Subcutaneous adipose tissue (tissue), 4 donors: ENCODE data around the gene MRGPRE. TPM values are rescaled to one million over a fixed set of nuclear protein-coding genes. Genes with fewer than 3 reads are reported as not detected.

ENCODE experiments used
- CTCF ChIP-seq: fragments of 450-650 bp; IDR thresholded peaks from one replicate; pipeline ENCODE4 v1.5.1; 2016; ENCODE audit warnings: low read depth, mild to moderate bottlenecking, control low read depth, antibody characterized with exemption, moderate library complexity
- total RNA-seq, 4 donors: library from RNA; depleted of rRNA; stranded (reverse); fragments of >200 nt; gene quantifications; one replicate each; pipeline ENCODE4 v1.1.0, GENCODE V29; 2016

The MRGPRE gene
- total RNA-seq, 4 donors from 2014 or later, result not detected

DNA sequence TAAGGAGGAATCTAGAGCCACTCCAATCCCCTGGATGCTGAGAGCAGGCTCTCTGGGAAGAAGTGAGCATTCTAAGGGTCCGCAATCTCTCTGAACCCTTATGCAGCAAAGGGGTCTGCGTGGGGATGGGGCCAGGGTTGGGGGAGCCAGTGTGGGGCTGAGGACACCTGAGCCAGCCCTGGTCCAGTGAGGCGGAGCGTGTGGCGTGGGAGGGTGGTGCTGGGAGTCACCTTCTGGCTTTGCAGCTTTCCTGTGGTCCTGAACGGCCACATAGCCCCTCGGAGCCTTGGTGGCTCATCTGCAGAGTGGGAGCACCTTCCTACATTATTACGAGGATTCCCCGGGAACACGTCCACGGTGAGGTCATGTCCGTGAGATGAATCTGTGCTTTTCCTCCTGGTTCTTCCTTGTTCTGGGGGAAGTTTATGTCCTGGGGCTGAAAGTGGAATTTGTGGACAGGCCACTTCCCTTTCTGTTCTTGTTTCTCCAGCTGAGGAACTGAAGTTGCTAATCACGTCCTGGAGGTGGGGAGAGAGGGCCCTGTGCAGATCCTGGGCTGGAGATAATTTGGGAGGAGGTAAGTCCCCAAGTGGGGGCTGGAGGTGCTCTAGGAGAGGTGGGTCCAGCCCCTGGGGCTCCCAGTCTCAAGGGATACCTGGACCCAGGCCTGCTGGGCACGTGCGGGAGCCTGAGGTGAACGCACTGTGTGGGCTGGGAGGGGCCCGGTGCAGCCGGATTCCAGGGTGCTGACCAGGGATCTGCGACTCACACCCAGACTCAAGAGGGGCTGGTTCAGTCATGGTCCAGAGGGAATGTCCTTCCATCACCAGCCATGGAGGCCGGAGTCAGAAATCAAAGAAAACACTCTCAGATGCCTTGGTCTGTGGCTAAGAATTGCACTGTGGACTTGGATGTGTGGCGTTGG lies 6.1 kb downstream of the MRGPRE start:
- no peak for TF ChIP-seq CTCF

- no peak for TF ChIP-seq CTCF
Measured at GRCh38 chr11:3225159-3225758, 7.0 kb downstream of the MRGPRE start.

GRCh38 chr11:3224401-3225057 lies 7.7 kb downstream of the MRGPRE start:
- TF ChIP-seq CTCF, result no peak

DNA sequence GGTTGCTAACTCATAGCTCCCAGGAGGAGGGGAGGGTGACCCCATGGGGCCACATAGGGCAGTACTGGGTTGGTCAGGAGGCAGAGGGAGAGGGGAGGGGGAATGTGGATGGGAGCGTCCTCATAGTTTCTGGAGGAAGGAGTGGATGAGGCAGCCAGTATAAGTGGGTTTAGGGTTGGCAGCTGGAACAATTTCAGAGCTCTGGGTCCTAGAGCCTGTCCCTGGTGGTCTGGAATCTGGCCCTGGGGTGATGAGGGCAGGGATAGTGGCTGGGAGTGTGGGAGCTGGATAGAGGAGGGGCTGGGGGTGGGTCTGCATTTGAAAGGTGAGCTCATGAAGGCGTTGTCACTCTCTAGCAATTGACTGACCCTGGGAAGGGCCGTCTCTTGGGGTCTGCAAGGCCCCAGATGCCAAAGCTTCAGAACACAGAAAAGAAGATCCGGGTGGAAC lies 8.3 kb downstream of the MRGPRE start:
- TF ChIP-seq CTCF, result no peak

DNA sequence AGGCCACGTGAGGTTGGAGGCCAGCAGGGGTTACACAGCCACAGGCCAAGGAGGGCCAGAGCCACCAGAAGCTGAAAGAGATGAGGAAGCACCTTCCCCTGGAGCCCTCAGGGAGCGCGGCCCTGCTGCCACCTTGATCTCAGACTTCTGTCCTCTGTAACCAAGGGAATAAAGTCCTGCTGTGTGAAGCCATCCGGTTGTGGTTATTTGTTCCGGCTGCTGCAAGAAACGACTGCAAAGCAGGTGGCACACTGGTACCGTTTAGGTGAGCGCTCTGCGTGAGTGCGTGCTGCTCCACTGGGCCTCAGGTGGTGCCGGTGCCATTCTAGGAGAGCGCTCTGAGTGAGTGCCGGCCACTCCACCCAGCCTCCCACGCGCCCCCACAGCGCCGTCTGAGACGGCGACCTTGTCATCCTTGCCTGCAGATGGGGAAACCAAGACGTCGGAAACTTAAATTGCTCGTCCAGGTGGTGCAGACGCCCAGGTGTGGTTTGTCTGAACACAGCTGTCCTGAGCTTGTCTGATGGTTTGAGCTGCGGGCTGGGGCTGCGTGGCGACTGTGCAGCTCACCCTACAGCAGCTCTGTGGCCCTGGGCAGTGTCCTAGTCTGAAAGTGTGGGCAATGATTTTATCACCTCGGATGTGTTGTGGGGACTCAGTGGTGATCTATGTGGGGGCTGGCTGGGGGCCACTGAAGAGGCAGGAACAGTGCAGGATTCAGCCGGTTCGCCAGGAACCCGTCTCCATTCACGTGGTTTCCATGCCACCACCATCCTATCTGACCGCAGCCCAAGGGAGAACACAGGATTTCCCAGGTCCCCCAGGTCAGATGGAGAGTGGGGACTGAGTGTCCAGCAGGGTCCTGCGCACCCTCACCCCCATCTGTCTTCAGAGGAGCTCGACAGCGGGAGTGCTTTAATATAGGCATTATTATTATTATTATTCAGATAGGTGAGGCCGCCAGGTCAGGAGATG lies 9.0 kb downstream of the MRGPRE start:
- TF ChIP-seq CTCF, result no peak

- no peak for TF ChIP-seq CTCF
Measured at GRCh38 chr11:3222003-3222855, 10.0 kb downstream of the MRGPRE start.
